A673 (cell line): ENCODE results near the gene CENPN.

Experiments
- CTCF ChIP-seq: fragments of 300-800, 200-600 bp; sonication (generic); conservative IDR thresholded peaks from 2 replicates; pipeline ENCODE4 v1.5.1; 2017; ENCODE audit warnings: low read depth, mild to moderate bottlenecking, antibody characterized with exemption, low read length, moderate library complexity, mixed read lengths
- EZH2 ChIP-seq: fragments of 200-600 bp; sonication (generic); IDR thresholded peaks from 2 replicates; pipeline ENCODE4 v1.6.1; 2017; ENCODE audit warnings: borderline replicate concordance, low read depth, mild to moderate bottlenecking, mixed read lengths, antibody characterized with exemption, low read length; ENCODE audit not compliant: poor library complexity, severe bottlenecking

GRCh38 chr16:81001330-81001729 is 5.7 kb upstream of the CENPN start:
- TF ChIP-seq CTCF (no peak), EZH2 (no peak)
